Muscle of leg (tissue), 11 donors: Measurements from ENCODE around the gene KCNN2. TPM values are rescaled to one million over a fixed set of nuclear protein-coding genes. Genes with fewer than 3 reads are reported as not detected.

Experiments used
- DNase-seq: peaks from one replicate; pipeline ENCODE4 v3.0.0; 2013
- H3K27ac ChIP-seq: one replicate; pipeline ENCODE4 v1.5.1; 2013; ENCODE audit warnings: mild to moderate bottlenecking, low read length, control low read depth
- H3K27me3 ChIP-seq: one replicate; pipeline ENCODE4 v1.6.1; 2013; ENCODE audit warnings: low read length; ENCODE audit not compliant: control insufficient read depth, insufficient read depth
- H3K36me3 ChIP-seq: one replicate; pipeline ENCODE4 v1.6.1; 2013; ENCODE audit warnings: low read length; ENCODE audit not compliant: control insufficient read depth, insufficient read depth
- H3K4me1 ChIP-seq: one replicate; pipeline ENCODE4 v1.6.1; 2013; ENCODE audit warnings: low read length; ENCODE audit not compliant: control insufficient read depth, insufficient read depth
- H3K4me3 ChIP-seq: one replicate; pipeline ENCODE4 v1.5.1; 2013; ENCODE audit warnings: low read length, control low read depth
- H3K9me3 ChIP-seq: replicated peaks from 2 replicates; pipeline ENCODE4 v1.6.1; 2013; ENCODE audit warnings: low read depth, low read length; ENCODE audit not compliant: control insufficient read depth
- whole genome bisulfite sequencing: methylation state at CpG from one replicate; pipeline ENCODE4 v1.1.5; 2013; ENCODE audit warnings: missing lambda C conversion rate; ENCODE audit not compliant: insufficient coverage; 5-methylcytosine and 5-hydroxymethylcytosine counted together
- polyA plus RNA-seq, 8 donors: library from polyadenylated mRNA; unstranded; fragments of 120-200 nt; gene quantifications; one replicate each; pipeline versions ENCODE4 v1.2.1 to v1.2.3, GENCODE V29; 2013; ENCODE audit warnings: inconsistent platforms in 1 of 8, low replicate concordance in 1 of 8; ENCODE audit not compliant: insufficient read length in 8 of 8, insufficient read depth in 1 of 8
- total RNA-seq: library from RNA; stranded (reverse); fragments of 120-200 nt; gene quantifications from one replicate; pipeline ENCODE4 v1.2.4, GENCODE V29; 2013

KCNN2 gene
- total and polyA plus RNA-seq, 9 donors, result 4.7 to 11.9 (median 10.7) TPM

- no CpG with 5 or more reads among the region's 1 CpG for WGBS
- Histone ChIP-seq H3K27ac (no peak overlapping the region), H3K27me3 (no peaks in the 10 kb centered on the region), H3K9me3 (no peaks in the 10 kb centered on the region), H3K36me3 (no peaks in the 10 kb centered on the region), H3K4me1 (no peaks in the 10 kb centered on the region), H3K4me3 (no peak overlapping the region)
- peak; percentile 44 for DNase-seq
Measured at GRCh38 chr5:114387433-114387832, 25.6 kb downstream of the KCNN2 start.

DNA sequence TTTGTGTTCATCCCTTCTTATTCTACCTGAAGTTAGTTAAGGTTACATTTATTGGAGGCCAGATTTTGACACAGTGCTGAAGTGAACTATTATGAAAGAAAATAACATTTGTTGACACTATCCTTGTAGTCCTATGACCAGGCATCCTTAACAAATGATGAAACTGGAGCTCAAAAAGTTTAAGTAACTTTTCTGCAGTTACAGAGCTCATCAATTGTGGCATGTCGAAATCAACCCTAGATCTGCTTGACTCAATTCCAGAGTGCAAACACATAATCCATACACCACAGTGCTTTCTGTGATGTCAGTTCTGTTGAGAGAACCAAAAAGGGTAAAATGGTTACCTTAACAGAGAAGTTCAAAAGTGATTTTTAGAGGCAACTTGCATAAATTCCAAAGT, 28.6 kb downstream of the KCNN2 start:
- H3K36me3 ChIP-seq, result no peaks in the 10 kb centered on the region
- H3K27me3 ChIP-seq, result no peaks in the 10 kb centered on the region
- H3K9me3 ChIP-seq, result no peaks in the 10 kb centered on the region
- H3K27ac ChIP-seq, result no peak overlapping the region
- DNase-seq, result no peak
- H3K4me3 ChIP-seq, result no peak overlapping the region
- H3K4me1 ChIP-seq, result no peaks in the 10 kb centered on the region
- no CpG with 5 or more reads among the region's 1 CpG for WGBS

DNA sequence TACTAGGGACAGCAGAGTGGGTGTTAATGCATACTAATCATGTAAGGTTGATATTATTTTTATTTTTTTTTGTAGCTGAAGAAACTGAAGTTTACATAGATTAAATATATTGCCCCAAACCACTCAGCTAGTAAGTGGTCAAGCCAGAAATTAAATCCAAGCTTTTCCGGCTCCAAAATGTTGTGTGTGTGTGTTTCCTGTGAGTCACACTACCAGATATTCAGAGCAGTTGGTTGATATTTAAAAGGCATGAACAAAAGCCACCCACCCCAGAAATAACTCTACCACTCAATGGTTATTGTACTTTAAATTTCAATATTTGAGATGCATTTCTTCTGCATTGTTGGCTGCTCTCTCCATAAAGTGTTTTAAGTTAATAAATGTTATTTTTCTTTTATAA, 29.5 kb downstream of the KCNN2 start:
- H3K36me3 ChIP-seq, result no peaks in the 10 kb centered on the region
- H3K27me3 ChIP-seq, result no peaks in the 10 kb centered on the region
- no peaks in the 10 kb centered on the region for H3K4me1 ChIP-seq
- no peak for DNase-seq
- no CpG with 5 or more reads among the region's 1 CpG for WGBS
- H3K27ac ChIP-seq, result no peak overlapping the region
- no peaks in the 10 kb centered on the region for H3K9me3 ChIP-seq
- no peak overlapping the region for H3K4me3 ChIP-seq

DNA sequence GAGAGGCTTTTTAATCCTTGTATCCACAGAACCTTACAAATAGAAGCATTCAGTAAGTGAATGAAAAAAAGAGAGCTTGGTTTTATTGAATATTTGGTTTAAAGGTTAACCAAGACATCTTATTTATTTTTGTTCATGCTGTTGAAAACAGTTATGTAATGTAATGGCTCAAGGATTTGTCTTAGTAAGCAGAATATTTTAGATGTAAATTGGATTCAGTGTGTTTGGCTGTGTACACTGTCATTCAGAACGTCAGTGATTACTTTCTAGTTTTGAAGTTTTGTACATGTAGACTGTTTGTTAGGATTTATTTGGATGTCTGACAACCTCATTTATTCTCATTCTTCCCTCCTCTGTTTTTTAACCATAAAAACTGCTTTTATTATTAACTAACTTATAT, 31.3 kb downstream of the KCNN2 start:
- no CpG with 5 or more reads among the region's 1 CpG for WGBS
- Histone ChIP-seq H3K27ac (no peak overlapping the region), H3K27me3 (no peaks in the 10 kb centered on the region), H3K4me1 (no peaks in the 10 kb centered on the region), H3K36me3 (no peaks in the 10 kb centered on the region), H3K4me3 (no peak overlapping the region), H3K9me3 (peaks cover 2% of the 10 kb centered on the region)
- no peak for DNase-seq

DNA sequence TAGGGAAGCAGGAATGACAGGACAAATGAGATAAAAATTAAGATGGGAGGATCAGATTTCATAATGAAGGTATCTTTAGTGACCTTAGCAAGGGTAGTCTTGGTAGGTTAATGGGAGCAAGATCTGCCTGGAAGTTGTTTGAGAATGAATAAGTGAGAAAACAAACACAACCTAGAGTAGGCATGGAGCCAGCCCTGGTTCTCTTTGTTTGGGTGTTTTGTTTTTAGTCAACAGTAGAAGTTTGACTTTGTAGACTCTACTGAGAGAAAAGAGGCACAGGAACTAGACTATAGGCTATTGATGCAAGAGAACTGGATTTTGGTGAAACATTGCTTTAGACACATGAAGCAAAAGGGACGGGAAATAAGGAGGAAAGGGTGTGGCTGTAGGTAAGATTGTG, 40.3 kb downstream of the KCNN2 start:
- H3K36me3 ChIP-seq, result no peaks in the 10 kb centered on the region
- no peak for DNase-seq
- H3K4me3 ChIP-seq, result no peak overlapping the region
- H3K9me3 ChIP-seq, result peaks cover 3% of the 10 kb centered on the region
- 79% methylated on average over 1 of the region's 1 CpG for WGBS
- H3K27ac ChIP-seq, result no peak overlapping the region
- no peaks in the 10 kb centered on the region for H3K4me1 ChIP-seq
- H3K27me3 ChIP-seq, result no peaks in the 10 kb centered on the region

GRCh38 chr5:114407783-114408182, 45.9 kb downstream of the KCNN2 start:
- no peaks in the 10 kb centered on the region for H3K9me3 ChIP-seq
- H3K27me3 ChIP-seq, result no peaks in the 10 kb centered on the region
- 74% methylated on average over 2 of the region's 3 CpGs for WGBS
- H3K27ac ChIP-seq, result no peak overlapping the region
- no peak overlapping the region for H3K4me3 ChIP-seq
- no peak for DNase-seq
- no peaks in the 10 kb centered on the region for H3K4me1 ChIP-seq
- no peaks in the 10 kb centered on the region for H3K36me3 ChIP-seq

DNA sequence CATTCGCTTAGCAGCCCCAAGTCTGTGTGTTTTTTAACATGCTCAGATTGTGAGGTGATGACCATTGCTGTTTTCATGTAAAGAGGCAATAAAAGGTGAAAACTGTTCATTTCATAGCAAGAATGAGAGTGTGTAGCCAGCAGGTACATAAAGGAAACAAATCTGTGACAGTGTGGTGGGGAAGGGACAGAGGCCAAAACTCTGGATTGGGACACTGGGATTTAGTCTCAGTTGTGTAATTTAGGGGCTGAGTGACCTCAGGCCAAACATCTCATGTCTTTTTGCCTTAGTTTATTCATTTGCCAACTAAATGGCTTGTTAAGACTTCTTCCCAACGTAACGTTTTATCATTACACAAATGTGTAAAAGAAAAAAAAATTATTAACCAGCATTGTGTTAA, 47.0 kb downstream of the KCNN2 start:
- no peak for DNase-seq
- Histone ChIP-seq H3K27me3 (no peaks in the 10 kb centered on the region), H3K4me3 (no peak overlapping the region), H3K36me3 (no peaks in the 10 kb centered on the region), H3K27ac (no peak overlapping the region), H3K4me1 (no peaks in the 10 kb centered on the region), H3K9me3 (no peaks in the 10 kb centered on the region)
- no CpG with 5 or more reads among the region's 3 CpGs for WGBS

- peak; percentile 3 for DNase-seq
- Histone ChIP-seq H3K4me3 (no peak overlapping the region), H3K9me3 (no peaks in the 10 kb centered on the region), H3K27me3 (no peaks in the 10 kb centered on the region), H3K36me3 (no peaks in the 10 kb centered on the region), H3K27ac (no peak overlapping the region), H3K4me1 (no peaks in the 10 kb centered on the region)
- WGBS, result no CpG with 5 or more reads among the region's 3 CpGs
Measured at GRCh38 chr5:114411380-114411931, 49.6 kb downstream of the KCNN2 start.

DNA sequence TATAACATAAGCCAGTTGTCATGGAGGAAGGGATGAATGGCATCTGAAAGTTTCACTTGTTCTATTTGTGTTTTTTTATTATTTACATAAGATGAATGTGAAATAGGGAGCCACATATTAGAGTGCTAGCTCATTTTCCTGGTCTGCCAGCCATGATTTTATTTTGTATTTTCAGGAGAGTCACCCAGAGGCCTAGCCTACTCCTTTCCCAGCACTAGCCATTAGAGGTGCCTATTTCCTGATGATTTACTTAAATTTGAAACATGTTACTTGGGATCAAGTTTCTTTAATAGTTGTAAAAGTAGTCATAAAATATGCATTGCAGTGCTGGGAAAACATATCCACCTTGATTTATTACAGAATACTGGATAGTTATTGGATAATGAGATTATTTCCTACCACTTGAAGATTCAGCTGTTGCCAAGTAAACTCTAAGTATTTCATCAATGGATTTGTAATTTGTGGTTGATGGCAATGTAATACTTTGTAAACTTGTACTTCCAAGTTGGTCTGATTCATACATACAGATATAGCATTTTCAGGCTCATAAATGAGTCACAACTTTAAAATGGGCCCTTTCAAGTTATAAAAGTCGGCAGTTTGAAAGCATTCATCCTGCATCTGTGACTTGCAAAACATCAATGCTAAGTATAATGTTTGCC, 50.8 kb downstream of the KCNN2 start:
- peak; percentile 1 for DNase-seq
- H3K4me3 ChIP-seq, result no peak overlapping the region
- H3K27me3 ChIP-seq, result no peaks in the 10 kb centered on the region
- H3K4me1 ChIP-seq, result no peaks in the 10 kb centered on the region
- H3K9me3 ChIP-seq, result no peaks in the 10 kb centered on the region
- no peak overlapping the region for H3K27ac ChIP-seq
- no CpG with 5 or more reads among the region's 1 CpG for WGBS
- H3K36me3 ChIP-seq, result no peaks in the 10 kb centered on the region

DNA sequence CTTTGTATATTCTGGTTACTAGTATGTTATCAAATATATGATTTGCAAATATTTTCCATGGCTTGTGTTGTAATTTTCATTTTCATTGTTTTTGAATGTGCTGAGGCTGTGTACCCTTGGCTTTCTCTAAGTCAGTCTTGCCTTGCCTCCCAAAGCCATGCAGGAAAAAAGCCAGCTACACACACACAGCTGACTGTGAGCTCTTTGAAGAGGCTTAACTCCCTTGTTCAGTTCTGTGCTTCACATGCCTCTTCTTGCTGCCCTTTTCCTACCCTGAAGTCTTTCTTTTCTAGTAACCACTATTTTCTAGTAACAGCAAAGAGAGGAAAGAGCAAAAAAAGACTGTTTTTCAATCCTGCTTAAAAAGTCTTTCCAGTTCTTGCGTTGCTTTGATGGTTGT, 53.9 kb downstream of the KCNN2 start:
- Histone ChIP-seq H3K4me3 (no peak overlapping the region), H3K27ac (no peak overlapping the region), H3K36me3 (no peaks in the 10 kb centered on the region), H3K4me1 (no peaks in the 10 kb centered on the region), H3K9me3 (no peaks in the 10 kb centered on the region), H3K27me3 (no peaks in the 10 kb centered on the region)
- no CpG with 5 or more reads among the region's 1 CpG for WGBS
- no peak for DNase-seq

- Histone ChIP-seq H3K4me1 (no peaks in the 10 kb centered on the region), H3K27me3 (no peaks in the 10 kb centered on the region), H3K27ac (no peak overlapping the region), H3K9me3 (no peaks in the 10 kb centered on the region), H3K36me3 (no peaks in the 10 kb centered on the region), H3K4me3 (no peak overlapping the region)
- WGBS, result 72% methylated on average over 3 of the region's 4 CpGs
- DNase-seq, result no peak
Measured at GRCh38 chr5:114416254-114416653, 54.4 kb downstream of the KCNN2 start.
